Thyroid gland (tissue), 4 donors: ENCODE measurements around the gene CD82. TPM values are rescaled to one million over a fixed set of nuclear protein-coding genes. Genes with fewer than 3 reads are reported as not detected.

Experiments
- DNase-seq, 2 donors: peaks; one replicate each; pipeline ENCODE4 v3.0.0-alpha.2; 2019
- H3K27ac ChIP-seq, 3 donors: fragments of 200-600 bp; sonication (generic); 1 replicate in 2 of 3; 2 replicates in 1 of 3; pipeline ENCODE4 v1.5.1; 2016 to 2019; ENCODE audit warnings: mild to moderate bottlenecking in 1 of 3, moderate library complexity in 1 of 3
- H3K27me3 ChIP-seq: fragments of 200-600 bp; sonication (generic); one replicate; pipeline ENCODE4 v1.5.1; 2019
- H3K36me3 ChIP-seq, 2 donors: fragments of 200-600 bp; sonication (generic); one replicate each; pipeline ENCODE4 v1.5.1; 2016 to 2019
- H3K4me1 ChIP-seq, 2 donors: fragments of 200-600 bp; sonication (generic); one replicate each; pipeline ENCODE4 v1.5.1; 2017 to 2019
- H3K4me3 ChIP-seq, 3 donors: fragments of 200-600 bp; sonication (generic); replicated peaks in 1 of 3; 1 replicate in 2 of 3; 2 replicates in 1 of 3; pipeline ENCODE4 v1.5.1; 2016; ENCODE audit warnings: mild to moderate bottlenecking in 1 of 3
- H3K9me3 ChIP-seq: fragments of 200-600 bp; sonication (generic); one replicate; pipeline ENCODE4 v1.5.1; 2017
- POLR2A ChIP-seq, 2 donors: fragments of 450-650 bp; IDR thresholded peaks; one replicate each; pipeline ENCODE4 v1.6.1; 2017; ENCODE audit warnings: antibody characterized with exemption in 2 of 2, mild to moderate bottlenecking in 2 of 2, moderate library complexity in 1 of 2
- WGBS, 2 donors: methylation state at CpG; one replicate each; pipeline ENCODE4 v1.1.5; 2017; 5-methylcytosine and 5-hydroxymethylcytosine counted together
- intact Hi-C: fragments of 100-400 bp; cut with DNase I; formaldehyde crosslinking; loops from one replicate; pipeline ENCODE4 v1.15.1; 2023
- total RNA-seq, 4 donors: library from RNA; depleted of rRNA; stranded (reverse); fragments of >200 nt; gene quantifications; one replicate each; pipeline ENCODE4 v1.2.3, GENCODE V29; 2016
- TF ChIP-seq, protein P1 (sequence below), 6 experiments: fragments of 200-600 bp in 3 of 6; fragments of 450-650 bp in 3 of 6; sonication (generic) in 3 of 6; IDR thresholded peaks; one replicate each; pipeline ENCODE4 v1.5.1; 2016 to 2019; ENCODE audit warnings: antibody characterized with exemption in 6 of 6, mild to moderate bottlenecking in 2 of 6, inconsistent platforms in 1 of 6, moderate library complexity in 1 of 6

The CD82 gene
- total RNA-seq, 4 donors from 2014 or later: 11.8 to 24.0 (median 18.7) TPM

DNA sequence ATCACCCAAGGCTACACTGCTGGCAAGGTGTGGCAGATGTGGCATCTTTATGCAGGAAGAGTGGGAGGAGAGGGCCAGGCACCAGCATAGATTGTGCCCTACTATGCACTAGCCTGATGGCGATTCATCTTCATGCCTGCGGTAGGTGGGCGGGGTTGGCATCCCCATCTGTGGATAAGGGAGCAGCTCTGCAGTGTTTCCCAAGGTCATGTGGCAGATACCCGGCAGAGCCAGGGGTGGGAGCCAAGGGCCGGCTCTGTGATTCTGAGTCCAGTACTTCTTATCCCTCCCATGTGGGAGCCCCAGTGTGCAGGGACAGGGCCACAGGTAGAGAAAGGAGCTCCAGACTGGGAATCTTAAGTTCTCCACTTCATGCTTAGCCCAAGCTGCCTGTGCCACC, 20.0 kb downstream of the CD82 start:
- H3K9me3 ChIP-seq: no peaks in the 10 kb centered on the region
- H3K4me3 ChIP-seq: no peak overlapping the region
- peak overlapping the region in 1 of 3 donors; percentile 33 for H3K27ac ChIP-seq
- TF ChIP-seq, protein P1, sequence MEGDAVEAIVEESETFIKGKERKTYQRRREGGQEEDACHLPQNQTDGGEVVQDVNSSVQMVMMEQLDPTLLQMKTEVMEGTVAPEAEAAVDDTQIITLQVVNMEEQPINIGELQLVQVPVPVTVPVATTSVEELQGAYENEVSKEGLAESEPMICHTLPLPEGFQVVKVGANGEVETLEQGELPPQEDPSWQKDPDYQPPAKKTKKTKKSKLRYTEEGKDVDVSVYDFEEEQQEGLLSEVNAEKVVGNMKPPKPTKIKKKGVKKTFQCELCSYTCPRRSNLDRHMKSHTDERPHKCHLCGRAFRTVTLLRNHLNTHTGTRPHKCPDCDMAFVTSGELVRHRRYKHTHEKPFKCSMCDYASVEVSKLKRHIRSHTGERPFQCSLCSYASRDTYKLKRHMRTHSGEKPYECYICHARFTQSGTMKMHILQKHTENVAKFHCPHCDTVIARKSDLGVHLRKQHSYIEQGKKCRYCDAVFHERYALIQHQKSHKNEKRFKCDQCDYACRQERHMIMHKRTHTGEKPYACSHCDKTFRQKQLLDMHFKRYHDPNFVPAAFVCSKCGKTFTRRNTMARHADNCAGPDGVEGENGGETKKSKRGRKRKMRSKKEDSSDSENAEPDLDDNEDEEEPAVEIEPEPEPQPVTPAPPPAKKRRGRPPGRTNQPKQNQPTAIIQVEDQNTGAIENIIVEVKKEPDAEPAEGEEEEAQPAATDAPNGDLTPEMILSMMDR (IDR thresholded peaks at IDR 0.05): no peak
- TF ChIP-seq POLR2A (IDR thresholded peaks at IDR 0.05): no peak
- intact Hi-C loops: no loop called here
- no peak for DNase-seq
- H3K36me3 ChIP-seq: no peaks in the 10 kb centered on the region
- H3K4me1 ChIP-seq: peaks cover 0 to 13% of the 10 kb centered on the region in 2 donors
- no peaks in the 10 kb centered on the region for H3K27me3 ChIP-seq
- 83 to 89% methylated on average over 2 to 3 of the region's 5 CpGs for WGBS, 2 donors

DNA sequence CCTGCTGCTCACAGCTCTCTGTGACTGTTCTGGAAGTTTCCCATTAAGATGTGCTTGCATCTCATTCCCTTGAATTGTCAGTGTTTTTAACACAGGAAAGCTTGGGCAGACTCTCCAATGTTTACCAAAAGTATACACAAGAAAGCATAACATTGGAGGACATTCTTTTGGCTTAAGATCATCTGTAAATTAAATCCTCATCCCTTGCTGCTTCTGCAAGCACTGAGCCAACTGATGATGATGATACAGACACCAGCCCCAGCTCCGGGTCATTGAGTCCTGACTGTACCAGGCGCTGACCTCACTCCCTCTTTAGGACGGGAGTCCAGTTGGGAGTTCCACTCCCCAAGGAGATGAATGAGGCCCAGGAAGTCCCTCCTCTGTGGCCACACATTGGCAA, 23.8 kb downstream of the CD82 start:
- DNase-seq: no peak
- H3K27me3 ChIP-seq: no peaks in the 10 kb centered on the region
- H3K36me3 ChIP-seq: no peaks in the 10 kb centered on the region
- H3K27ac ChIP-seq: no peak overlapping the region
- intact Hi-C loops: no loop called here
- no peaks in the 10 kb centered on the region for H3K9me3 ChIP-seq
- 82 to 95% methylated on average over 3 of the region's 3 CpGs for WGBS, 2 donors
- H3K4me1 ChIP-seq: peaks cover 0 to 13% of the 10 kb centered on the region in 2 donors
- TF ChIP-seq, protein P1 (IDR thresholded peaks at IDR 0.05): no peak
- TF ChIP-seq POLR2A (IDR thresholded peaks at IDR 0.05): no peak
- H3K4me3 ChIP-seq: no peak overlapping the region

DNA sequence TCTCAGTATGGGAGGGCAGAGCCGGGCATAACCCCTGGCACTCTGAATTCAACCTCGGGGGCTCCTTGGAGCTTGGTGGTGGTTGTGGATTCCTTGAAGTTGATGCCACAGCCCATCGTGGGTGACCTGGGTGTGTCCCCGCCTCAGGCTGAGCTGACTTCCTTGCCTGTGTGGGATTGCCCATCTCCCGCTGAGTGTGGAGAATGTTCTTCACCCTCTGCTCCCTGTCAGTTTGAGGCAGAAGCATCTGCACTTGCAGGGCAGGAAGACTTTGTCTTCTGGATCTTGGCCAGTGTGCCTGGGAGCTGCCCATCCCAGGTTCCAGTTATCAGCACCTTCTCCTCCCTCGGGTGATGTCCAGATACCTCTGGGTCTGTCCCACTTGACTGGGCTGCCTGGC, 25.3 kb downstream of the CD82 start:
- DNase-seq: no peak
- no peaks in the 10 kb centered on the region for H3K36me3 ChIP-seq
- TF ChIP-seq POLR2A (IDR thresholded peaks at IDR 0.05): no peak
- TF ChIP-seq, protein P1 (IDR thresholded peaks at IDR 0.05): no peak
- peaks cover under 1 to 4% of the 10 kb centered on the region in 2 donors for H3K4me1 ChIP-seq
- H3K9me3 ChIP-seq: no peaks in the 10 kb centered on the region
- no peak overlapping the region for H3K27ac ChIP-seq
- 60 to 70% methylated on average over 5 of the region's 6 CpGs for WGBS, 2 donors
- intact Hi-C loops: no loop called here
- H3K27me3 ChIP-seq: no peaks in the 10 kb centered on the region
- H3K4me3 ChIP-seq: no peak overlapping the region

DNA sequence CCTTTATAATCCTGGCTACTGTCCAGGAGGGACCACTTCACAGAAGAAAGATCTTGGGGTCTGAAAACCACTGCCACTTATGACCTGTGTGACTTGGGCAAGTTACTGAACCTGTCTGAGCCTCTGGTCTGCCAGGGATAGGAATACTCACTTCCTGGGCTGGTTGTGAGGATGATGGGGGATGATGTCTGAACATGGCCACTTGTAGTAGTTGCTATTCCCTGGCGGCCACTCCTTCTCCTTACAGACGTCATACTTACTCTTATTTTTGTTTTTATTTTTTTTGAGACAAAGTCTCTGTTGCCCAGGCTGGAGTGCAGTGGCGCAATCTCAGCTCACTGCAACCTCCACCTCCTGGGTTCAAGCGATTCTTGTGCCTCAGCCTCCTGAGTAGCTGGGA, 26.1 kb downstream of the CD82 start:
- WGBS, 2 donors: 86 to 93% methylated on average over 4 of the region's 4 CpGs
- Histone ChIP-seq H3K36me3 (no peaks in the 10 kb centered on the region), H3K4me3 (no peak overlapping the region), H3K27ac (peak overlapping the region in 1 of 3 donors; percentile 10), H3K9me3 (no peaks in the 10 kb centered on the region), H3K27me3 (no peaks in the 10 kb centered on the region), H3K4me1 (peaks cover 8 to 11% of the 10 kb centered on the region in 2 donors)
- no peak for DNase-seq
- intact Hi-C loops: no loop called here
- TF ChIP-seq POLR2A (IDR thresholded peaks at IDR 0.05): no peak
- TF ChIP-seq, protein P1 (IDR thresholded peaks at IDR 0.05): no peak

DNA sequence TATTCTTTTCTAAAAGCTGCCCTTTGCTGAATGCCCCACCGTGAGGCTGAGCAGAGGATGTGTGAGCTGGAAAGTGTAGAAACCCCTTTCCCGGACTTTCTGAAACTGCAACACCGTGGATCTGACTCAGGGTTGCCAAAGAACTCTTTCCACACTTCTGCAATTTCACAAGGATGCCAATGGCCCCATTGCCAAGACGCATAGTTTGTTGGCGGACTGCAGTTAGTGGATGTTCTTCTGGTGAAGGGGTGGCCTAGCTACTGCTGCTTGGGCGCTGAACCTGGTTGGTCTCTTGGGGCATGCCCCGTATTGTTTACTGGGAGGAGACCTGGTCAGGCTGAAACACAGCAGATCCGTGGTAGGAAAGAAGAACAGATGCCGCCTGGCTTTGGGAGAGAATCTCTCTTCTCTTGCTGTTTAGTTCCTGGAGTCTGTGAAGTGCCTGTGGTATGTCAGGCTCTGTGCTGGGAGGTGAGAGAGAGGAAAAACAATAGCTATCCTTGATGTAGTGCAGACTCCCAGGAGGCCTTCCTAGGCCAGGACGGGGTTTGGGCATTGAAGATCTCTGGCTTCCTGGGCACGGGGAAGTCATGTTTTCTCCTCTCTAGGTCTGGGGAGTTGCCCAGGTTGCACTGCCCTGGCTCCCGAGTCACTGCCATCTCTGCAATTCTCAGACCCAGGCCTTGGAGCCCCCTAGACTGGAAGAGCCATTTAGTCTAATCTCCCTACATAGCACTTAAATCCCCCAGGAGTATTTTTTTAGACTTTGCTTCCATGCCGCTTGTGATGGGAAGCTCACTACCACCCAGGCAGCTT, 26.9 kb downstream of the CD82 start:
- Histone ChIP-seq H3K9me3 (no peaks in the 10 kb centered on the region), H3K27me3 (no peaks in the 10 kb centered on the region), H3K36me3 (no peaks in the 10 kb centered on the region), H3K4me3 (no peak overlapping the region), H3K27ac (no peak overlapping the region), H3K4me1 (peaks cover 8 to 17% of the 10 kb centered on the region in 2 donors)
- WGBS, 2 donors: 70 to 84% methylated on average over 13 of the region's 13 CpGs
- no peak for TF ChIP-seq POLR2A (IDR thresholded peaks at IDR 0.05)
- TF ChIP-seq, protein P1 (IDR thresholded peaks at IDR 0.05): no peak
- DNase-seq: peak in 1 of 2 donors; percentile 23
- intact Hi-C loops: no loop called here
